K562 (cell line): ENCODE results near the gene NUP98. TPM values are rescaled to one million over a fixed set of nuclear protein-coding genes. Genes with fewer than 3 reads are reported as not detected.
A peak's percentile ranks its signal among the peaks of the same experiment; 100 is the strongest.

ENCODE experiments used
- ATAC-seq: fragments of 200-7000 bp; cut with Tn5 transposase; 3 replicates; pipeline ENCODE4 v1.9.1; 2020; ENCODE audit warnings: moderate library complexity
- BruUV-seq: library from RNA; stranded (reverse); fragments of 400-500 nt; replicated peaks from 2 replicates; lab custom pipeline; 2021; lab: Mats Ljungman, UMichigan
- CTCF ChIA-PET: fragments of 300-600 bp; formaldehyde crosslinking; extraction: SDS; loops from one replicate; lab custom pipeline; 2021; ENCODE audit warnings: low intra/inter-chr PET ratio; lab: Yijun Ruan, JAX
- POLR2A ChIA-PET: fragments of 300-600, 350-650 bp; sonication (Branson Sonifier 250); formaldehyde crosslinking; extraction: SDS; loops from one replicate; lab custom pipeline; 2021; ENCODE audit warnings: antibody characterized with exemption, inconsistent platforms; lab: Yijun Ruan, JAX
- DNase-seq, 4 experiments: peaks; one replicate each; pipeline versions ENCODE4 v3.0.0 to v3.0.0-alpha.2; 2011 to 2018; ENCODE audit warnings: low spot score in 3 of 4, mixed read lengths in 3 of 4; ENCODE audit errors: extremely low read depth in 1 of 4
- FAIRE-seq: peaks from 2 replicates; lab custom pipeline; 2011; peaks lifted over from hg19 to GRCh38; lab: Jason Lieb, UNC
- H2AFZ ChIP-seq: 2 replicates; pipeline ENCODE4 v1.6.0; 2011; ENCODE audit warnings: low read depth, low read length, control low read depth, inconsistent platforms
- H3K27ac ChIP-seq: fragments of 200-600 bp; 3 replicates; pipeline ENCODE4 v1.8.0; 2011; ENCODE audit warnings: low read depth, mild to moderate bottlenecking, control low read depth, inconsistent platforms, low read length, moderate library complexity, mixed read lengths; ENCODE audit errors: extremely low read depth
- H3K27me3 ChIP-seq, 2 experiments: fragments of 300-600 bp in 1 of 2; 2 replicates in 1 of 2; 3 replicates in 1 of 2; pipeline versions ENCODE4 v1.6.0 to v1.8.0; 2011; ENCODE audit warnings: inconsistent platforms in 2 of 2, low read length in 2 of 2, mild to moderate bottlenecking in 1 of 2, mixed read lengths in 1 of 2, moderate library complexity in 1 of 2; ENCODE audit not compliant: control insufficient read depth in 2 of 2, insufficient read depth in 2 of 2
- H3K36me3 ChIP-seq: fragments of 300-600 bp; 3 replicates; pipeline ENCODE4 v1.8.0; 2011; ENCODE audit warnings: mild to moderate bottlenecking, low read length, inconsistent platforms; ENCODE audit not compliant: control insufficient read depth, insufficient read depth
- H3K4me1 ChIP-seq, 2 experiments: fragments of 200-600 bp in 1 of 2; replicated peaks in 1 of 2; 2 replicates in 1 of 2; 3 replicates in 1 of 2; pipeline versions ENCODE4 v1.5.1 to v1.8.0; 2011; ENCODE audit warnings: inconsistent platforms in 2 of 2, low read length in 2 of 2, mild to moderate bottlenecking in 1 of 2, mixed read lengths in 1 of 2, moderate library complexity in 1 of 2; ENCODE audit not compliant: control insufficient read depth in 2 of 2, insufficient read depth in 2 of 2
- H3K4me2 ChIP-seq: 2 replicates; pipeline ENCODE4 v1.6.1; 2011; ENCODE audit warnings: low read length, control low read depth, inconsistent platforms, mixed read lengths; ENCODE audit not compliant: insufficient read depth
- H3K4me3 ChIP-seq: fragments of 200-600 bp; sonication (generic), shearing (Covaris generic); 2 replicates; pipeline ENCODE4 v1.5.1; 2016; ENCODE audit warnings: control low read depth, inconsistent platforms
- H3K79me2 ChIP-seq: fragments of 200-600 bp; 3 replicates; pipeline ENCODE4 v1.8.0; 2011; ENCODE audit warnings: low read length, inconsistent platforms; ENCODE audit not compliant: control insufficient read depth, insufficient read depth
- H3K9ac ChIP-seq, 2 experiments: 2 replicates each; pipeline versions ENCODE4 v1.6.0 to v1.6.1; 2011; ENCODE audit warnings: low read depth in 2 of 2, low read length in 2 of 2, control low read depth in 1 of 2, inconsistent platforms in 1 of 2, mild to moderate bottlenecking in 1 of 2, mixed read lengths in 1 of 2; ENCODE audit not compliant: insufficient read depth in 1 of 2
- H3K9me1 ChIP-seq: one replicate; pipeline ENCODE4 v1.6.0; 2011; ENCODE audit warnings: inconsistent platforms, mild to moderate bottlenecking, low read length, moderate library complexity; ENCODE audit not compliant: control insufficient read depth, insufficient read depth
- H3K9me3 ChIP-seq: replicated peaks from 2 replicates; pipeline ENCODE4 v1.5.1; 2011; ENCODE audit warnings: low read depth, low read length, inconsistent platforms; ENCODE audit not compliant: control insufficient read depth, insufficient read depth
- H4K20me1 ChIP-seq: replicated peaks from 2 replicates; pipeline ENCODE4 v1.6.1; 2011; ENCODE audit warnings: low read length, inconsistent platforms, mixed read lengths; ENCODE audit not compliant: control insufficient read depth, insufficient read depth
- HMGXB4 ChIP-seq: sonication (generic); formaldehyde crosslinking; IDR thresholded peaks from 2 replicates; pipeline ENCODE4 v1.8.1; 2023; ENCODE audit warnings: mild to moderate bottlenecking, missing genetic modification reagents
- IRF1 ChIP-seq: sonication (generic); formaldehyde crosslinking; IDR thresholded peaks from 2 replicates; pipeline ENCODE4 v1.8.0; 2022; ENCODE audit warnings: missing genetic modification reagents, mild to moderate bottlenecking, borderline replicate concordance
- L3MBTL2 ChIP-seq: fragments of 450-650 bp; IDR thresholded peaks from 2 replicates; pipeline ENCODE4 v1.6.1; 2016; ENCODE audit warnings: mild to moderate bottlenecking, moderate library complexity
- NR3C1 ChIP-seq: sonication (generic); formaldehyde crosslinking; IDR thresholded peaks from 2 replicates; pipeline ENCODE4 v1.8.1; 2022; ENCODE audit warnings: missing genetic modification reagents
- PPARD ChIP-seq: fragments of 250-450 bp; sonication (Bioruptor Pico); IDR thresholded peaks from 2 replicates; pipeline ENCODE4 v1.8.0; 2022; ENCODE audit warnings: inconsistent platforms, mild to moderate bottlenecking, moderate library complexity
- STAT5A ChIP-seq: IDR thresholded peaks from 2 replicates; pipeline ENCODE4 v1.6.1; 2012; ENCODE audit warnings: low read length, inconsistent platforms, borderline replicate concordance
- TCF7 ChIP-seq: sonication (generic); IDR thresholded peaks from 2 replicates; pipeline ENCODE4 v1.6.1; 2016; ENCODE audit warnings: antibody characterized with exemption, borderline replicate concordance
- YBX1 ChIP-seq: fragments of 450-650 bp; IDR thresholded peaks from 2 replicates; pipeline ENCODE4 v1.7.1; 2016; ENCODE audit warnings: mild to moderate bottlenecking
- WGBS: fragments of 100-300 bp; shearing (Covaris generic); methylation state at CpG from one replicate; pipeline ENCODE4 v1.1.6; 2016; ENCODE audit warnings: low coverage, mixed read lengths; ENCODE audit not compliant: insufficient coverage; ENCODE audit errors: missing lambda C conversion rate; 5-methylcytosine and 5-hydroxymethylcytosine counted together
- in situ Hi-C: fragments of 300-500 bp; cut with MboI; formaldehyde crosslinking; loops from 4 replicates; pipeline ENCODE4 v1.15.0; 2018; ENCODE audit warnings: inconsistent platforms, mixed read lengths
- intact Hi-C: fragments of 100-400 bp; cut with micrococcal nuclease; formaldehyde crosslinking; loops from 2 replicates; pipeline ENCODE4 v1.14.2; 2022
- polyA plus RNA-seq, 8 experiments: library from polyadenylated mRNA; depleted of rRNA in 4 of 8; stranded (reverse) in 5 of 8; unstranded in 3 of 8; fragments of >200 nt; fragmentation: Nextera tagmentation in 2 of 8; fragmentation: Illumina TruSeq in 1 of 8; extraction: Ambion mirVana in 2 of 8; extraction: Trizol in 1 of 8; gene quantifications; 2 replicates each; pipeline versions ENCODE4 v1.2.1 to v1.2.3, GENCODE V29; 2011 to 2014; ENCODE audit warnings: inconsistent platforms in 1 of 8, missing spikeins in 1 of 8
- total RNA-seq, 7 experiments: library from RNA; depleted of rRNA in 6 of 7; stranded (reverse); fragments of >200 nt in 6 of 7; fragmentation: Illumina TruSeq in 2 of 7; extraction: Trizol in 2 of 7; gene quantifications; 2 replicates each; pipeline versions ENCODE4 v1.2.1 to v1.2.3, GENCODE V29; 2011 to 2021; ENCODE audit warnings: low replicate concordance in 1 of 7
- TF ChIP-seq, protein P1 (sequence below): fragments of 250-450 bp; sonication (Bioruptor Pico); IDR thresholded peaks from 2 replicates; pipeline ENCODE4 v1.4.0; 2020; ENCODE audit warnings: mild to moderate bottlenecking, moderate library complexity

NUP98 gene
- total and polyA plus RNA-seq, 9 of the 15 experiments (the other 6 are each of a cell fraction or from before 2014, with no cell fraction given) = 45.1 to 196 (median 130) TPM

GRCh38 chr11:3834664-3835461 is 37.5 kb upstream of the NUP98 start:
- H3K4me3 ChIP-seq = peak overlapping the region; percentile 36
- peak overlapping the region; percentile 82 for H3K4me2 ChIP-seq
- no TSS peak for BruUV-seq
- H3K27ac ChIP-seq = peak overlapping the region; percentile 94
- H3K79me2 ChIP-seq = peaks cover 100% of the 10 kb centered on the region
- H3K4me1 ChIP-seq = peaks cover 57 to 81% of the 10 kb centered on the region in 2 experiments
- intact Hi-C loops = loop anchor here (1.0 kb wide), 1 partner anchor 11 kb away; no protein-coding TSS in a partner anchor
- ATAC-seq = peak; percentile 79
- no peak overlapping the region for H2AFZ ChIP-seq
- H3K9ac ChIP-seq = peak overlapping the region; percentile 76 to 77; a peak in 3 of 4 replicates
- peaks cover 79% of the 10 kb centered on the region for H3K36me3 ChIP-seq
- peaks cover 4% of the 10 kb centered on the region; the same call in 1 of the 2 replicates for H4K20me1 ChIP-seq
- no peaks in the 10 kb centered on the region for H3K9me3 ChIP-seq
- peak; percentile 78 to 96 (median 85) for DNase-seq
- no peaks in the 10 kb centered on the region for H3K27me3 ChIP-seq
- peak; percentile 86 for FAIRE-seq
- in situ Hi-C loops = no loop called here
- WGBS = 0% methylated on average over 7 of the region's 7 CpGs
- ChIA-PET POLR2A (interaction anchor here (0.5 to 2.5 kb wide), 7 partner anchors 9 to 43 kb away, joined by 3 to 8 read pairs (median 4); partner anchors contain the start of gene STIM1), CTCF (no interaction called here)
- no peaks in the 10 kb centered on the region for H3K9me1 ChIP-seq
- TF ChIP-seq HMGXB4 (CRISPR knock-in tag) (0 out of 2 replicates have a peak, but pooled peaks have one; percentile 49), STAT5A (peak; percentile 63), NR3C1 (CRISPR knock-in tag) (no peak), L3MBTL2 (peak; percentile 41; the same call in 1 of the 2 replicates), YBX1 (no peak), PPARD (no peak), TCF7 (0 out of 2 replicates have a peak, but pooled peaks have one; percentile 21), IRF1 (CRISPR knock-in tag) (no peak)
- TF ChIP-seq, protein P1, sequence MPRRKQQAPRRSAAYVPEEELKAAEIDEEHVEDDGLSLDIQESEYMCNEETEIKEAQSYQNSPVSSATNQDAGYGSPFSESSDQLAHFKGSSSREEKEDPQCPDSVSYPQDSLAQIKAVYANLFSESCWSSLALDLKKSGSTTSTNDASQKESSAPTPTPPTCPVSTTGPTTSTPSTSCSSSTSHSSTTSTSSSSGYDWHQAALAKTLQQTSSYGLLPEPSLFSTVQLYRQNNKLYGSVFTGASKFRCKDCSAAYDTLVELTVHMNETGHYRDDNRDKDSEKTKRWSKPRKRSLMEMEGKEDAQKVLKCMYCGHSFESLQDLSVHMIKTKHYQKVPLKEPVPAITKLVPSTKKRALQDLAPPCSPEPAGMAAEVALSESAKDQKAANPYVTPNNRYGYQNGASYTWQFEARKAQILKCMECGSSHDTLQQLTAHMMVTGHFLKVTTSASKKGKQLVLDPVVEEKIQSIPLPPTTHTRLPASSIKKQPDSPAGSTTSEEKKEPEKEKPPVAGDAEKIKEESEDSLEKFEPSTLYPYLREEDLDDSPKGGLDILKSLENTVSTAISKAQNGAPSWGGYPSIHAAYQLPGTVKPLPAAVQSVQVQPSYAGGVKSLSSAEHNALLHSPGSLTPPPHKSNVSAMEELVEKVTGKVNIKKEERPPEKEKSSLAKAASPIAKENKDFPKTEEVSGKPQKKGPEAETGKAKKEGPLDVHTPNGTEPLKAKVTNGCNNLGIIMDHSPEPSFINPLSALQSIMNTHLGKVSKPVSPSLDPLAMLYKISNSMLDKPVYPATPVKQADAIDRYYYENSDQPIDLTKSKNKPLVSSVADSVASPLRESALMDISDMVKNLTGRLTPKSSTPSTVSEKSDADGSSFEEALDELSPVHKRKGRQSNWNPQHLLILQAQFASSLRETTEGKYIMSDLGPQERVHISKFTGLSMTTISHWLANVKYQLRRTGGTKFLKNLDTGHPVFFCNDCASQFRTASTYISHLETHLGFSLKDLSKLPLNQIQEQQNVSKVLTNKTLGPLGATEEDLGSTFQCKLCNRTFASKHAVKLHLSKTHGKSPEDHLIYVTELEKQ (CRISPR knock-in tag) = no peak
